Mammary epithelial cell (primary cell): ENCODE data around the gene SHROOM1.

ENCODE experiments used
- CTCF ChIP-seq, 2 donors: IDR thresholded peaks in 1 of 2; conservative IDR thresholded peaks in 1 of 2; 2 replicates each; pipeline ENCODE4 v1.5.1; 2011 to 2012; ENCODE audit warnings: inconsistent platforms in 2 of 2, low read length in 2 of 2, mild to moderate bottlenecking in 2 of 2, control low read depth in 1 of 2, low read depth in 1 of 2; ENCODE audit not compliant: insufficient read depth in 1 of 2; ENCODE audit errors: extremely low read depth in 1 of 2
- EZH2 ChIP-seq: IDR thresholded peaks from 2 replicates; pipeline ENCODE4 v1.6.1; 2012; ENCODE audit warnings: low read length, inconsistent platforms, borderline replicate concordance

GRCh38 chr5:132810605-132811004 lies 19.8 kb downstream of the SHROOM1 start:
- no peak for TF ChIP-seq CTCF (conservative IDR thresholded peaks at IDR 0.05 in 1 of 2, IDR thresholded peaks at IDR 0.05 in 1 of 2; ENCODE audit: extremely low read depth in 1 of 2, insufficient read depth in 1 of 2, low read depth in 1 of 2, low read length in 2 of 2)
- TF ChIP-seq EZH2 = no peak
